Activated gamma-delta T cell (primary cell): ENCODE data around the gene PKN2.
"Not testable (repeated sequence)": the region's sequence is repeated elsewhere in the genome, so short reads cannot be mapped to it uniquely, and the experiment has no call there.

Experiments used
- DNase-seq: peaks from one replicate; lab custom pipeline; 2025; lab: John Stamatoyannopoulos, UW

The PKN2 gene

GRCh38 chr1:88880717-88881116 lies 196.6 kb downstream of the PKN2 start:
- DNase-seq, result not testable (repeated sequence)

- no peak for DNase-seq
Measured at GRCh38 chr1:88883156-88883555, 199.1 kb downstream of the PKN2 start.
